NOMO-1 (cell line): ENCODE results near the gene CHD1.

ENCODE experiments used
- DNase-seq, 2 experiments: peaks; one replicate each; lab custom pipeline; 2025; ENCODE audit not compliant: unreplicated experiment in 2 of 2; lab: John Stamatoyannopoulos, UW

The CHD1 gene

DNA sequence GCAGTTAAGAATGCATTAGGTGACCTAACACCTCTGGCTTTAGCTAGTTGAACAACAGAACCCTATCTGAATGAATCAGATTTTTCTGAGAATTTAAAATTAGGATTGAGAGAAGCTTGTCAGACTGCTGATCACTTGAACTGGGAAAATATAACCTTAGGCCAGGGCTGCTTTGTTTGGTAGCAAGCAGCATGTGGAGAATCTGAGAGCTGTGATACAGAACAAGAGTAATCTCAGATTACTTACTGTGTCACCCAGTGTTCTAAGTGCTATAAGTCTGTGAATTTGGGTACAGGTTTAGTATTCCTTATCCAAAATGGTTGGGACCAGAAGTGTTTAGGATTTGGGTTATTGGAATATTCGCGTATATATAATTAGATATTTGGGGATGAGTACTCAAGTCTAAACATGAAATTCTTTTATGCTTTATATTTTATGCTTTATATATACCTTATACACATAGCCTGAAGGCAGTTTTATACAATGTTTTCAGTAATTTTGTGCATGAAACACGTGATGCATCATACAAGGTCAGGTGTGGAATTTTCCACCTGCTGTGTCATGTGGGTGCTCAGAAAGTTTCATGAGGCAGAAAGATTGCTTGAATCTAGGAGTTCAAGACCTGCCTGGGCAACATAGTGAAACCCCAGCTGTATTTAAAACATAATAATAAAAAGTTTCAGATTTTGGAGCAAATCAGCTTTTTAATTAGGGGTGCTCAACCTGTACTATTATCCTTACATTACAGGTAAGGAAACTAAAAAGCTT lies 8.3 kb upstream of the CHD1 start:
- DNase-seq: no peak

DNA sequence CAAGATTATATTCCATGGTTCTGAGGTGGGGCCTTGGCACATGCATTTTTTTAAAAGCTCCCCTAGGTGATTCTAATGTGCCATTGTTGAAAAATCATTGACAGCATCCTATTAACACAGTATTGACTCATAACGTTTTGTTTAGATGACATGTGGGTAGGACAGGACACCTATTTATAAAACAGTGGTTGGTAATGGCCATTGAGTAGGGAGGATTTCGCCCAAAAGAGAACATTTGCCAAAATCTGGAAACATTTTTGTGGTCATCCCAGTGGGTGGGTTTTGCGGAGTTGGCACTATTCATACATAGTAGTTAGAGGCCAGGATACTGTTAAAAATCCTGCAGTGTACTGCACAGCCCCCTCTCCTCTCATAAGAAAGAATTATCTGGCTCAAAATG lies 6.4 kb upstream of the CHD1 start:
- DNase-seq: no peak

DNA sequence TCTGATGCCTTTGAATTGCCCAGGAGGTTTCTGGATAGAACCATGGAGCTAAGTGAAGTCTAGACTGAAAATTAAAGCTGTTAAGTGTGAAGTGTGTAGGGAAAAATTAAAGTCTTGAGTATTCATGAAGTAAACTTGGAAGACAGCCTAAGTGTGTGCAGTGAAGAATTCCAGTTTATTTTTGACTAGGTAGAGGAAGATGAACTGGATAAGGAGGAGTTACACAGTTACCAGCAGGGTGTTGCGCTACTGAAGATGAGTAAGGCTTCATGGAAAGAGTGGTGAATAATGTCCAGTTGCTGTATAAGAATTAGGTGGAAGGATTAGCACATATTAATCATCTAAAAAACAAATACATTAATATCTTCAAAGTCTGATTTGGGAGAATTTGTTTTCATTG lies 5.7 kb upstream of the CHD1 start:
- no peak for DNase-seq

DNA sequence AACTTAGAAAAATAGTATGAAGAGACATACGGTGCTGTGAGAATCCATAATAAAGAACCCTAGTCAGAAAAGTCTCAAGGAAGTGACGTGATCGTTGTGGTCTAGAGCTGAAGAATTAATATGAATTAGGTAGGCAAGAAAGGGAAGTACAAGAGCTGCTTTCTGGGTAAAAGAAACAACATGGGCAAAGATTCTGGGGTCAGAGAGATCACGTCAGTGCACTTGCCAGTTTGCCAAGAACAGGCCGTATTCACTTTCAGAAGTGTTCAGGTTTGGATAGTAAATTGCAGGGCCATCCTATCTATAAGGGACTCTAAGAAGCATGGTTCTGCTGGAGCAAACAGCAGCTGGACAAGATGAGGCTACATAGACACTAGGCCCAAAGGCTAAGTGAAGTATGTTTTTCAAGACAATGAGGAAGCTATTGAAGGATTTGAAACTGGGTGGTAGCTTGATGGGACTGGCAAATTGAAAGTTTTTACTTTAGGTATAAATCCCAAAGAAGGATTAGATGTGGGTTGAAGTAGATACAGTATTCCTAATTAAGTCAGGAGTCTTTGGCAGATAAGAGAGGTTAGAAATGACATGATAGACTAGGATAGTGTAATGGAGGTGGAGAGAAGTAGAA lies 4.8 kb upstream of the CHD1 start:
- peak; percentile 72 to 93 for DNase-seq

DNA sequence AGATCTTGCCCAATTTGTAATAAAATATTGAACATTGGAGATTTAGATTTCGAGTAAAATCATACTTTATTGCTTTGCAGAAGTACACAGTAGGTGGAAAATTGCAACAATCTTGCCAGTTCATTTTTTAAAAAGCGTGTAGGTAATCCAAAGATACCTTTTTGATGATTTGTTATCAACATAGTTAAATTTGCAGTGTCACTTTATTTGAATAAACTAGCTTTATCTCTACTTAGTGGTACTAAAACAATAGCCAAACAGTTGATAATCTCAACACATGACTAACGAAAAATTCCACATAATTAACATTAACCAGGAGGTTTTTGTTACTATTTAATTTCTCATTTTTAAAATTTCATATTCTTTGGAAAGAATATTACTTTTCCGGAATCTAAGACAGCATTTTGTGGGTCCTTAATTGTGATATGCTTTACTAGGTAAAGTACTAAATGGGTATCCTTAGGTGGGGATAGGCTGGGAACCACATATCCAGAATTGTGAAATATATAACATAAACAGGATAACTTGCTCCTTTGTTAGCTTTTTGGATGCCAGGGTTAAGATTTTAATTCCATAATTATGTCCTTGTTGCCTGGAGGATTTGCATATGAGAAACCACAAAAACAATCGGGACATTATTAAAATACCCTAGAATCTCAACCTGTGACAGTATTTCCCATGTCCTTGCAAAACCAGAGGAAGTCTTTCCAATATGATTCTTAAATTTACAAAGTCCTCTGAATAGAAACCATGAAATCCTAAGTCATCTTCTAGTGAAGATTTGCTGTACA lies 2.4 kb upstream of the CHD1 start:
- no peak for DNase-seq

DNA sequence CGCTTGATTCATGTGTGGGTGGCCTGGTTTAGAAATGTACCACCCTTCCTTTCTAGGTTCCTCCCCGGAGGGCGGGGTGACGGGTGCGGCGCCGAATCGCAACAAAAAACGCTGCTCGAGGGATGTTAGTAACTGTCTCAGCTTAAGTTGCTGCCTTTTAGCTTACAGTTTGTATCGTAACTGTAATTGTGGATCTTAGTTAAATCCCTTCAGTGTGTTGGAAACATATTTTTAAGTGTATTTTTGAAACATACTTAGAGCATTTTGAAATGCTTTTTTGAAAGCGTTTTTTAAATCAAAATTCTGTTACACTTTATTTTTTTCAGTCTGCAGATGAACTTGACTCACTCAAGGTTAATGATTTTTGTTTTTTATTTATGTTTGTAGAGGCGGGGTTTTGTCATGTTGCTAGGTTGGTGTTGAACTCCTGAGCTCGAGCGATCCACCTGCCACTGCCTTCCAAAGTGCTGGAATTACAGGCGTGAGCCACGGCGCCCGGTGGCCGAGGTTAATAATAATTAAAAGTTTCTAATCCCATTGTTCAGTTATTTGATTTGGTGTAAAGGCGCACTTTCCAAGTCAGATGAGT lies 997 bp upstream of the CHD1 start:
- no peak for DNase-seq

DNA sequence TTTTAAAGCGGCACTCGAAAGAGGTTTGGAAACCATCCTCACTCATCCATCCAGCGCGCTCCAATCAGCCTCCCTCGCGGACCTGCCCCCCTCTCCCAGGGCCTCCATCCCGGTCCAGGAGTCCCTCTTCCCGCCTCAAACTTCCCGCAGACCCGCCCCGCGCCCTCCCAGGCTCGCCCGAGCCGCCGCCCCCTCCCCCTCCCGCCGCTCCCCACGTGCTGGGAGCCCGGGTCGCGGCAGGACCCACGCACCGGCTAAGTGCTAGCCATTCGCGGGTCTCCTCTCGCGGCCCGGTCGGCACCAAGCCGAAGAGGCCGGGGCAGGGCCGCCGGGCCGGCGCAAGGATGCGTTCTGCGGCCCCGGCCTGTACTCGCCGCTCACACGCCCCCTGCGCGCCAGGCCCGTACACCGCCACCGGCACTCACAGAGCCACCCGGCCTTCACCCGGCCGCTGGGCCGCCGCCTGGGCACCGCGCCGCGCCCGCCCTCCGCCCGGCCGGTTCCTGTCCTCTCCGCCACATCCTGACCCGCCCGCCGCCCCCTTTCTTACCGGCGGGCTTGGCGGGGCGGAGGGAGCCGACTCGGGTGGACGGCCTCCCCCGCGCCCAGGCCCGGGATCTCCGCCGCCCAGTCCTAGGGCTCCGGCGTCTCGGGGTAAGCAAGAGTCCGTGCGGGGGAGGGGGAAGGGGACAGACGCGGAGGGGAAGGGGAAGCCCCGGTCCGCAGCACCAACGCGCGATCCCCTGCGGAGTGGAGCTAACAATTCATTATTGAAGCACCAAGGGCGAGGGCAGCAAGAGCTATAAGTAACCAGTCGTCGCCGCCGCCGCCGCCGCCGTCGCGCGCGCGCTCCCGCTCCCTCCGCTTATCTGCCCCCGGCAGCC lies 576 bp downstream of the CHD1 start:
- DNase-seq: peak in 1 of 2 experiments; percentile 45

DNA sequence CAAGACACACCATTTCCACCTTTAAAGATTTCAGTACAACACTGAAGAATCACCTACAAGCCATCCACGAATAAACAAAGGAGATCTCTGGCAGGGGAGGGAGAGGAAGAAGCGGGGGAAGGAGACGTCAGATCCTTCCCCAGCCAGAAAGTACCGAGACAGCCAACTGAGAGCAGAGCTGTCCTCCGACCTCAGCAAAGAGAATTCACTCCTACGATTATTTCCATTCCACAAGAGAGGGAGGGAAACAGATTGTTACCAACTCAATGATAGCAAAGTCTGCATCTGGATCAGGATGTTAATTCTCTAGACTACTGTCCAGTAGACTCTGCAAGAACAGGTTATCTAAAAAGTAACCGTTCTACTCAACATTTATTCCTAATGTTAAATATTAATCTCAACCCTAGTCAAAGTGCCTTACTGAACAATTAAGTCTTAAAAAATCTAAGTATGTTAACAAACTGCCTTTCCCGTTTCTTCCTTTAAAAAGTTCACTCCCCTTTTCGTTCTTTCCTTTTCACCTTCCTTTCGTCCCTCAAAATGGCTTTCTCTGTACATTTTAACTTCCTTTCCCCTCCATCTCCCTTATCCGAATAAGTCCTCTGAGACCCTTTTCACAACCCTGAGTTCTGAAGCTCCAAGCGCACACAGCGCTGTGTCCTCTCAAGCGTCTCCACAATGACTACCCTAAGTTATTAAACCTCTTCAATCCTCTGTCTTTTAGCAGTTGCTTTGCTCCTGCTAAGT lies 1.4 kb downstream of the CHD1 start:
- DNase-seq: peak; percentile 16 to 32

DNA sequence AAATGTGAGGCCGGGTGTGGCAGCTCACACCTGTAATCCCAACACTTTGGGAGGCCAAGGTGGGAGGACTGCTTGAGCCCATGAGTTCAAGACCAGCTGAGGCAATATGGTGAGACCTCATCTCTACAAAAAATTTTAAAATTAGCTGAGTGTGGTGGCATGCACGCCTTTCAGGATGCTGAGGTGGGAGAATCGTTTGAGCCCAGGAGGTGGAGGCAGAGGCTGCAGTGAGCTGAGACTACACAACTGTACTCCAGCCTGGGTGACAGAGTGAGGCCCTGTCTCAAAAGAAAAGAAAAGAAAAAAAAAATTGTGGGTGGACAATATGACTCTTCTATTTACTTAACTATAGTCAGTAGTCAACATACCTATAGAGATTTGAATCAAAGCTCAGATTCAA lies 4.8 kb downstream of the CHD1 start:
- DNase-seq: no peak

DNA sequence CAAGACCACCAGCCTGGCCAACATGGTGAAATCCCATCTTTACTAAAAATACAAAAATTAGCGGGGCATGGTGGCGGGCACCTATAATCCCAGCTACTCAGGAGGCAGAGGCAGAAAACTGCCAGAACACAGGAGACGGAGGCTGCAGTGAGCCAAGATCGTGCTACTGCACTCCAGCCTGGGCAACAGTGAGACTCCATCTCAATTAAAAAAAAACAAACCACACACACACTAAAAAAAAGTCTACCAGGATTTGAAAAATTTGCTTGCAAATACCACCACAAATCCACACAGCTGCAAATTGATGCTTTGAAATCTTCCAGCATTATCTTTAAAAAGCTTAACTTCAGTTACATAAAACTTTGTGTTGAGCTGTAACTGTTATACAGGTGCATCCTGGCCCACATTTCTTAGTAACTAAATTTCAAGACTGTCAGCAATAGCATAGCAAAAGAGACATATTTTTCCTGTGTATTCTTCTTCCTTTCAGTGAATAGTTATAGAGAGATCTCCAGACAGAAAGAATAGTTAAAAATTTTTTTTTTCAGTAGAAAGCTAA lies 6.8 kb downstream of the CHD1 start:
- DNase-seq: no peak

DNA sequence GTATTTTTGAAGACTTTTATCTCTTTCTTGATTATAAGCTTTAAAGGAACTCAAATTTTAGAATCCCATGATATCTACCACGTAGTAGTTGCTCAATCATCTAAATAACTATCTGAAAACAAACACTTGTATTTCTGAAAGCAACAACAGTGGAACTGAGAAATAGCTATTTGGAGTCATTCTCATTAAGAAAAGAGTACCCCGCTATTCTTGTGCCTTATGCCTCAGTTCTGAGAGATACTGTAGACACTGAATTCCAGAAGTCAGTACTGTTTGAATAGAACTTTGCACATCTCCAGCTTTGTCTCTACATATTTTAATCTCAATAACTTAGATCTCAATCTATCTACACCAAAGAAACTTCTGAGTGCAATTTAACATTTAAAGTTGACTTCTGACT lies 11.4 kb downstream of the CHD1 start:
- no peak for DNase-seq

DNA sequence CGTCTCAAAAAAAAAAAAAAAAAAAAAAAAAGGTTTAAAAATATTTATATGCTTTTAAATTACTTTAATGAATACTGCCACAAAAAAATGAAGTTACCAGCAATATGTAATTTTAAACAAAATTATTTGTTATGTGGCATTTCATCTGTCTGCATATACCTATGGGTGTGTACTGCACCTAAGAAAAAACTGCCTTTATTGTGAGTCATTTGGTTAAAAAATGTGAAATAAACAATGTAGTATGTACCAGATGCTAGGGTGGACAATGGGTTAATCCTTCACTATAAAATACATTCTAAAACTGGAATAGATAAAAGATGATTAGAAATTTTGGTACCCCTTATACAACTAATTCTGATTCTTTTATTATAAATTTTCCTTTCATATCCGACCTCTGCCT lies 12.3 kb downstream of the CHD1 start:
- DNase-seq: no peak

DNA sequence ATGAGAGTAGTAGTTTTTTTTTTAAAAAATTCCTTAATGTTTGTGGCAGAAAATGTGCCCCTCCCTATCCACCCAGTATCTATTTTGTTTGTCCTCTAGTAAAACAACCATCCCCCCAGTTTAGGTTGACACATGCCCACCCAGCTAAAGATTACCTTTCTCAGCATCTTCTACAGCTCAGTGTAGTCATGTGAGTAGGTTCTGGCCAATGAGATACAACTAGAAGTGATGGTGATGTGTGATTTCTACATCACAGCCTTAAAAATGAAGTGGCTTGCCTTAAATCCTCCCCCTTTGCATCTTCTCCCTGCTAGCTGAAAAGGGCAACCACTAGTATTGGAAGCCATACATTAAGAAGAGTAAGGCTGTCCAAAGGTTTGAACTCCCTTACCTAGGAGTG lies 14.9 kb downstream of the CHD1 start:
- DNase-seq: no peak

DNA sequence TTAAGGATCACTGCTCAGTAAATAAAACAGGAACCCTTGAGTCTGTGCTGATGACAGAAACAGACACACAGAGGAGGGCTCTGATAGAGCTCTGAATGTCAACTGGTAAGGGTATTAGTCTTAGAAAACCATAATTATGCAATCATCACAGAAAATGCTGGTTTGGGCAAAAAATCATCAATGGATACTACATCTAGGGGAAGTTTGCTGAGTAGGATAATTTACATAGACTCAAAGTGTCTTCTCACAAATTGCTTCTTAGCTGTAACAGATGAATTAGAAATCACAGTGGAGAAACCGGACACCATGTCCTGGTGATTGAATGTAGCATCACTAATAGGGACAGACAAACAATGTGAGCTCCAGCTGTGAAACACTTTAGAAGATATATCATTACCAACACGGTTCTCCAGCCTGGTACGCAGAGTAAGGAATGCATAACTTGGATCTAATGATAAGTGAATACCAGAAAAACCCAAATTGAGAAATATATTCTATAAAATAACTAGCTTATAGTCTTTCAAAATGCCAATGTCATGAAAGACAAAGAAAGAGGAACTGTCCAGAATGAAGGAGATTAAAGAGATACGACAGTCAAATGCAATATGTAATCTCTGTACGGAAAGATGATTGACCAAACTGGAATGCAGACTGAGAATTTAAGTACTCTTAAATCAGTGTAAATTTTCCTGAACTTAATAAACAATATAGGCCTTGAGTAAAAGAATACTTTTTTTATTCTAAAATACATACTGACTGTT lies 17.3 kb downstream of the CHD1 start:
- DNase-seq: peak in 1 of 2 experiments; percentile 45

DNA sequence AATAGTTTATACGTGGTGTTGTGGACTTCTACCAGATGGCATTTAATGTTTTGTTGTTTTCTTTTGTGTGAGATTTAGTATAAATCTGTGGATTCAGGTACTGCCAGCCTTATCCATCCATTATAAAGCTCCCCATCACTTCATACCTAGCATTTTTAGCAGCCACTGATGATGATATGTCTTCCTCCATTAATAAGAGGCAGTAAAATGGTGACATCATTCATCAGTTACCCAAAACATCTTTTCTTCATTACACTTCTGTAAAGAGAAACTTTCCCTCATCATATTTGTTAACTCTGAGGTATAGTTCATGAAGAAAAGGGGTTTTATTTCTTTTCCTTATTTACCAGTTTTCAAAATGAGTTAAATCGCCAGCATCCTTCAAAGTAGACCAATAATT lies 19.4 kb downstream of the CHD1 start:
- DNase-seq: no peak

DNA sequence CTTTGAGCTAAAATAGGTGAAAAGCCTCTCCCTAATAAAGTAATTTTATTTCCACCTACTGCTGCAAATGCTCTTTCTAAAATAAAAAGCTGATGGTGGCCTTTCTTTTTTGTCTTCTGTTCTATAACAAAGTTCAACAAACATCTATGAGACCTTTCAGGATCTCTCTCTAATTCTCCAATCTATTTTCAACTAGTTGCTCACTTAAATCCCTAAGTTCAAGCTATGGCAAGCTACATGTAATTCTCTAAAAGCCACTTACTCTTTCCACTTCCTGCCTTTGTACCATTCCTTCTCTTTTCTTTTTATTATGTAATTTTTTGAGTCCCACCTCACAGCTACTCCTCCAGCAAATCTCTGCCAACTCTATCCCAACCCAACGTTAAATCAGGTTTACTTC lies 20.9 kb downstream of the CHD1 start:
- no peak for DNase-seq

DNA sequence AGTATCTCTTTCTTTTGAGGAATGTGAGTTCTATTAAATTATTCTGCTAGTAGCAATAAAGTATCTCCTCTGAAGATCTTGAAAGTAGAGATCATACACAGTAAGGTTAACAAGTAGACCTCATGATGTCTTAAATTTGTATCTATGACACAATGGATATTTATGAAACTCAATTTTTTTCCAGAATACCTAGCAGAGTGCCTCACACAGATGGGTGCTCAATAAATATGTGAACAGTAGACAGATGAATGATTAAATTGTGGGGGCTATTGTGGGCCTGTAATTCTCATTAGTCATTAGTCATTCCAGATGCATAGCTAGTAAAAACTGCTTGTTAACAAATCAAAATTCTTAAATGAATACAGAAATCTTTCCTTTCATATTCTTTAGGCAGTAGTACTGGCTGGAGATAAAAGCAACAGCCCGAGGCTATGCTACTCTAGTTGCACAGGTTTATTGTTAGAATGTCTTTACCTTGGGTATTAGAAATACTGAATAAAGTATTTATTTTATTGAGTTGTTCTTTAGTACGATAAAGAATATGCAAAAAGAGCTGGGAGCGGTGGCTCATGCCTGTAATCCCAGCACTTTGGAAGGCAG lies 22.0 kb downstream of the CHD1 start:
- no peak for DNase-seq
